Amniotic stem cell (primary cell): ENCODE data around the gene NEK6.

Source experiments
- DNase-seq: peaks from one replicate; lab custom pipeline; 2025; lab: John Stamatoyannopoulos, UW

Gene NEK6

DNA sequence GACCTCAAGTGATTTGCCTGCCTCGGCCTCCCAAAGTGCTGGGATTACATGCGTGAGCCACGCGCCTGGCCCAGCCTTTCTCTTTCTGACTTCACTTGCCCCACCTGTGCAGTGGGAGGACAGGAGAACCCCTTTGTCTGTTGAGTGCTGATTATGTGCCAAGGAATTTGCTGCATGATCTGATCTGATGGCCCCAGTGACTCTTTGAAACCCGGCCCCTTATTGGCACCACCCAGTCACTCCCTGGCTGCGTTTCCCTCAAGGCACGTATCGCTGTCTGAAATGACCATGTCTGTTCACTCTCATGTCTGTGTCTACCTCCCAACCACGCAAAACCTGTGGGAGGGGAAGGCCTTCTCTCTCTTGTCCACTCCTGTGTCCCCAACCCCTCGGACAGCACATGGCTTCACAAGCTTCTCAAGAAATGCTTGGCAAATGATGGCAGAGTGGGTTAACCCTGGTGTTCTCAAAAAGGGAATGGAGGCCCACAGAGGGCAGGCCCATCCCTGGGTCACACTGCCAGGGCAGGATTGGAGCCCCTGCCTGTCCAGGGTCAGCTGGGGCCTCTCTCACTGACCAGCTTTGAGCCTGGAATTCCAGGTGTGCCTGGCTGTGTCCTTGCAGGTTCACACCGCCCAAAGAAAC, 21.9 kb downstream of the NEK6 start:
- no peak for DNase-seq

DNA sequence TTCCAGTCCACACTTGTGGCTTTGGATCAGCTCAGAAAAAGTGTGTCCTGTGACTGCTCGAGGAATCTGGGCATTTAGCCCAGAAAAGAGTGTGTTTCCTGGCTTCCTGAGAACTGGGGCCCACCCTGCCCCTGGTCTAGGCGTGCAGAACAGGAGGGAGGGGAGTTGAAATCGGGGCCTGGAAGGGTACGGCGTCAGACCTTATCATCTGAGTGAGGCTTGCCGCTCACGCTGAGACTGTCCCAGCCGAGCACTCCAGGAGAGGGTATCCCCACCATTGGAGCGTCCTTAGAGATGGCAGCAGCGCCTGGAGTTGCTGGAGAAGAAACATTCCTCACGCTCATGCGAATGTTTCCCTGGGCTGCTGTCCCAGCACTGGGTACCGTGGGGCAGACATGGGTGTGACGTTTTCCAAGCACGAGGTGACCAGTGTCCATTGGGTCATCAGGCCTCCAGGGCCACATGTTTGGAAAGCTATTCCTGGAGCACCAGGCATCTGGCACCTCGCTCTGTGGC, 22.5 kb downstream of the NEK6 start:
- DNase-seq, result no peak

DNA sequence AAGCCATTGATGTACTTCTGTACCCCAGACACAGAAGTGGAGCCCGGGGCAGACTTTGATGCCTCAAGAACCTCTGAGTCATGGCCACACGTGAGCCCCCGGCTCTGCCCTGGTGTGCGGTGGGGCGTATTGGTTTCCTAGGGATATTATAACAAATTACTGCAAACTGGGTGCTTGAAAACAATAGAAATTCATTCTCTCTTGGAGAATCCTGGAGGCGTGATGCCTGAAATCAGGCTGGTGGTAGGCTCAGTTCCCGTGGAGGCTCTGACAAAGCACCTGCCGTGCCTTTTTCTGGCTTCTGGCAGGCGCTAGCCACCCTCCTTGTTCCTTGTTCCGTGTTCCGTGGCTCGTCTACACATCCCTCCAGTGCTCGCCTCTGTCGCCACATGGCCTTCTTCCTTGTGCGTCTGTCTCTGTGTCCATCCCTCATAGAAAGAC, 24.2 kb downstream of the NEK6 start:
- no peak for DNase-seq

DNA sequence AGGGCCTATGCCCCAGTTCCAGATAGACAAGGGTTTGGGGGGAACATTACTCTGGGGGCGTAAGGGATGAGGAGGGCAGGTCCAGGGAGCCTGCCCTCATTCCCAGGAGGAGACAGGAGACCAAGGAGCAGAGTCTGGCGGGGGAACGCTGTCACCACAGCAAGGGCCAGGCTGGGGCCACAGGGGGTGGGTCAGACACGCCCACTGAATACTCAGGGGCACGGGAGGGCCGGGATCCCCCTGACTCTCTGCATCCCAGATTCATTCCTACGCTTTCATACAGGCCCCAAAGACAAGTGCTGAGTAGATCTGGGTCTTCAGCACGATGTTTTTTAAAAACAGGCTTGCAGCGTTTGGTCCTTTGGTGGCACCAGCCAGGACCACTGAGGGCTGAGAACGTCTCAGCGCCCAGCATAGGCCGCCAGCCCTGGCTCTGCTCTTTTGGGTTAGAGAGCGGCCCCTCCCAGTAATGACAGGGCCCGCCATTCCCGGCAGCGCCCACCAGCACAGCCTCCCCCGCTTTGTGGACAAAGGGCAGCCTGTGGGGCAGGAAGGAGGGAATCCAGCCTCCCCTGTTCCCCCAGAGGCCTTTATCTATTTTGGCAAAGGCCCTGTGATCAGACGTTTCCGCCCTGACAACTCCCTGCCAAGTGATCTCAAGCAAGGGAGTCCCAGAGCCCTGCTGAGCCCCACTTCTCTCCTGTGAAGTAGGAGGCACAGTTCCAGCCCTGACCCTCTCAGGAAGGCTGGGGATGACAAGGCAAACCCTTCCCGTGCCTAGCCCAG, 24.9 kb downstream of the NEK6 start:
- DNase-seq, result no peak

DNA sequence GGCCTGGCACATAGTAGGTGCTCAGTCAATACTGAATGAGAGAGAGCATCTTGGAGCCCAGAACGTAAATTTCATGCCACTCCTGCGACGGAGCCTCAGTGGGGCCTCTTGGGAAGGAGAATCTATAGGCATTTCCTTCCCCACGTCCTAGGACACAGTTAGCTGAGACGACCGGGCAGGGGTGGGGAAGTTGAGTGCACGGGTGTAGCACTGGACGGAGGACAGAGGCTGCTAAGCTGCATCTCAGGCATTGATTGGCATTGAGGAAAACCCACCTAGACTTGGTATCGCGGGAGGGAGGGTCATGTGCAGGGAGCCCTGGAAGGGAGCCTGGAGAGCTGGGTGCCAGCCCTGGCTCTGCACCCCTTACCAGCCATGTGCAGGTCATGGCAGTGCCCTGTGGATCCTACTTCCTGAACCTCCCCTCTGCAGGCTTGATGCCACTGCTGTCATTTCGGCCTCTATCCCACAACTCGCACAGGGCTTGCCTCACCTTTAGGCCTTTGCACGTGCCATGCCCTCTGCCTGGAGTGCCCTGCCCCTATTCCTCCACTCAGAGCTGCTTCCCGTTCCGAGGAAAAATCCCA, 25.6 kb downstream of the NEK6 start:
- DNase-seq, result no peak

DNA sequence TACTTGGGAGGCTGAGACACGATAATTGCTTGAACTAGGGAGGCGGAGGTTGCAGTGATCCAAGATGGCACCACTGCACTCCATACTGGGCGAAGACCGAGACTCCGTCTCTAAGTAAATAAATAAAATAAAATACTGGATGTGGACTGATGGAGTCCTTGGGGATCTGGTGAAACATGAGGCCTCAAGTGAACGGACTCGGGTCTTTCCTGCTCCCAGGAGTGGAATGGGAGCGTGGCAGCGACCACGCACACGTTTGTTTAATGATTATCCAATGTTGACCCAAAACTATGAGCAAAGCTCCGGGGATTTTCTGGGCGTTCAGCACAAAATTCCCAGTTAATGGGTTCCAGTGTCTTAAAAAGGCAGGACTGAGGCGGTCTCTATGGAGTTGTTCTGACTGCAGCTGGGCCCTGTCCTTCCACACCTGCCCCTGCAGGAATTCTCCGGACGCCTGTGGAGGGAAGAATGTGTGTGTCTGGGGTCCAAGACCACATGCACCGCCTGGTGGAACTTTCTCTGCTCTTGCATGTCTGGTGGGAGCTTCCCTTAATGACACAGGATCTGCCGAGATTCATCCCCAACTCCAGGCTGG, 26.6 kb downstream of the NEK6 start:
- no peak for DNase-seq

DNA sequence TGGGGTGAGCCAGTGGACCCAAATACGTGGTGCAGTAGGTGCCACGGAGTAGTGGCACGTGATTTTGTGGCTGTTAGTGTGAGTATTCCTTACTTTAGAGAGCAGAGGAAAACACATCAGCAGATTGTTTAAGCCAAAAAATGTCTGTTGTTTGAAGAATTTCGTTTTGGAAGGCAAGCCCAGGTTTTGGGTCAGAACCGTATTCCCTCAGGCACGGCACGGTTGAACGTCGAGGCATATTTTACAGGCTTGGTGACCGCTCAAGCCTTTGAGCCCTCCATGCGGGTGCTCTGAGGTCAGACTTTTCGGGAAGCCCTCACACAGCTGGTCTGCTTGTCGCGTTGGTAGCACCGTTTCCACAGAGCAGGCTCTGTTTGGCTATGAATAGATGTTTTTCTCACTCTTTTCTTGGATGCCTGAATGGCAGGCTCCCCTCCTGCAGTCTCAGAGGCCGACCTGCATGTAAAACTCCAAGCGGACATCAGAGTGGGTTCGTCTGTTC, 27.2 kb downstream of the NEK6 start:
- no peak for DNase-seq

DNA sequence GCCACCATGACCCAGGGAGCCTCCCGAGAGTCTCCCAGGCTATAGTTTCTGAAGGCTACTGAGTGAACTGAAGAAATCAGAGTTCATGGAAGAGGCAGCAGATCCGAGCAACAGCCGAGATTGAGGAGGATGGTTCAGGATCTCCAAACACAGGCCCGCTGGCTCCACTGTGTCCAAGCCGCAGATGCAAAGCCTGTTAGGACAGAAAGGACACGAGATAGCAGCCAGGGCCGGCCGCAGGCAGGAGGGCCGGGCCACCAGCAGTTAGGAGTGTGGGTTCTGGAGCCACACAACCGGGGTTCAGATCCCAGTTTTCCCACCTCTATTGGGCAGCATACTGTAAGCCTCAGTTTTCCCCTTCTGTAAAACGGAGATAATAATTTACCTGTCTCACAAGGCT, 27.7 kb downstream of the NEK6 start:
- no peak for DNase-seq

DNA sequence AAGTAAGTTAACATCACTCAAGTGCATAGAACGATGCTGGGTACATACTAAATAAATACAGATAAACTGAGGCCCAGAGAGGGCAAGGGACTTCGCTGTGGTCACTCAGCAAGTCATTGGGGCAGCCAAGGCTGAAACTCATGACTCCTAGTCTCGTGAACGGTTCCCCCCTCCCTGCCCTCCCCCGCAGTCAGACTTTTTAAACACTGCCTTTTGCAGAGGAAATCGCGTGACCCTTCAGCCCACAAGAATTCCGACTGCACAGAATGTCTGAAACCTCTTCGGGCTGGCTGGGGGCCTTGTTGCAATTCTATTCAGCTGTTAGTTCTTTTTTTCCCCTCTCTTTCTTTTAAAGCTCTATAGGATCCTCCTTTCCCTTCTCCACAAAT, 28.1 kb downstream of the NEK6 start:
- DNase-seq, result peak; percentile 71

DNA sequence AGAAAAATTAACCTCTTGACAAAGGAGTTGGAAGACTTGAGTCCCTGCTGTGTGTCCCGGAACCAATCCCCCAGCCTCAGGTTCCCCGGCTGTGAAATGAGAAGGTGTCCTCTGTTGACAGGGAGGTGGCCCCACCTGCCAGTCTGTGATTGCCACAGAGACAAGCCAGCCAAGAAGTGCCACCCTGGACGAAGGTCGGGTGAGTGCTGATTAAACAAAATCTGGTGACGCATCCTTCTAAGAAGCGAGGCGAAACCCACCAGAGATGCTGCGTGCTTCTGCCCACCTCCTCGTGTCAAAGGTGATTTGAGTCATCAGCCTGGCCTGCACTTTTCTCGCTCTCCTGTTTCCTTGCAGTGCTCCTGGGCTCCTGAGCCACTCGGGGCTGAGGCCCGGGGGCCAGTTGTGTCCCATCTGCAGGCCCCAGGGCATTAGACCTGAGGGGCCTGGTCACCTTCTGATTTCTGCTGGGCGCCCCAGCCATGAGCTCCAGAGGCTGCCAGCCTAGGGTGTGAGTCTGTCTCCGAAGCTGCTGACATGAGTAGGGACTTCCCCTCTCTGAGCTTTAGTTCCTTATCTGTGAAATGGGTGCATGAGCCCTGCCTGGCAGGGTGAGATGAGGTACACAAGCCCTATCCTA, 28.7 kb downstream of the NEK6 start:
- peak; percentile 67 for DNase-seq

DNA sequence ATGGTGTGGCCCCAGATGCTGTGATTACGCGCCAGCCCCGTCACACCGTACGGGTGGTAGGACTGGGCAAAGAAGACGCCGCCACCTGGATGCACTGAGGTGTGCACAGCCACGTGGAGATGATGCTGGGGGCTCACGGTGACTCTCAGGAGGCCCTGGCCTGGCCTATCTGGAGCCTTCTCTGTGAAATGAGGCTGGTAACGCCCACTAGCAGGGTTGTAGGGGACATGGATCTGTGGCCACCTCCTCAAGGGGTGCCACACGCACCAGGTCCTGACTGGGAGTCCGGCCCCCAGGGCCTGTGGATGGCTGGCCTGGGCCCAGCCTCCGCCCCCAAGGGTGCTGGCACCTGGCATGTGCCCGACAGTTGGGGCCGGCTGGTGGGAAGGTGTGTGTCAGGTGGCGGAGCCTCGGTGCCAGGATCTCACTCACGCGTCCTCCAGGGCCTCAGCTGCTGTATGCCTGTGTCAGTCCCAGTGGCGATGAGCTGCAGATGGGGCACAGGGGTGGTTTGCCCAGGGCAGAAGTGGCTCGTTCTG, 32.4 kb downstream of the NEK6 start:
- no peak for DNase-seq

DNA sequence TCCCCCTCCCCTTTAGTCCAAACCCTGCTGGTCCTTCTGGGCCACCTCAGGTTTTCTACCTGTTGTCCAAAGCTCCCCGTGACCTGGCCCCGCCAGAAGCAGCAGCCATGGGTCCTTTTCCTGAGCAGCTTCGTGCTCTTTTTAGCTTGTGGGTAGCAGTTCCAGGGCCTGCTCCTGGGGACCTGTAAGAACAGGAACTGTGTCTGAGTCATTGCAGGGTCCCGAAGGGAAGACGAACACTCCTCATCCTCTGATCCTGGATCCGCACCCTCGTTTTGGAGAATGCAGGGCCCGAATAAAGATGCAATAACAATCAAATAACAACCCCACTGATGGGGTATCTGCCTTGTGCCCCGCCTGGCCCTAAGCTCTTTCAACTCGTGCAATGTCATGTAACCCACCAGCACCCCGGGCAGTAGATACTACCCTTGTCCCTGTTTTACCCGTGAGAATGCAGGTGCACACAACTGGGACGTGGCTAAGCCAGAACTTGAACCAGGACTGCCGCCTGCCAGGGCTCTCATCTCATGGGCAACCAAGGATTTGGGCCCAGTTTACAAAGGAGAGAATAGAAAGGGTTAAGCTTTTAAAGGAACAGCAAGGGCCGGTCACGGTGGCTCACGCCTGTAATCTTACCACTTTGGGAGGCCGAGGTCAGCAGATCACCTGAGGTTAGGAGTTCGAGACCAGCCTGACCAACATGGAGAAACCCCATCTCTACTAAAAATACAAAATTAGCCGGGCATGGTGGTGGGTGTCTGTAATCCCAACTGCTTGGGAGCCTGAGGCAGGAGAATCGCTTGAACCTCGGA, 33.2 kb downstream of the NEK6 start:
- DNase-seq, result no peak

DNA sequence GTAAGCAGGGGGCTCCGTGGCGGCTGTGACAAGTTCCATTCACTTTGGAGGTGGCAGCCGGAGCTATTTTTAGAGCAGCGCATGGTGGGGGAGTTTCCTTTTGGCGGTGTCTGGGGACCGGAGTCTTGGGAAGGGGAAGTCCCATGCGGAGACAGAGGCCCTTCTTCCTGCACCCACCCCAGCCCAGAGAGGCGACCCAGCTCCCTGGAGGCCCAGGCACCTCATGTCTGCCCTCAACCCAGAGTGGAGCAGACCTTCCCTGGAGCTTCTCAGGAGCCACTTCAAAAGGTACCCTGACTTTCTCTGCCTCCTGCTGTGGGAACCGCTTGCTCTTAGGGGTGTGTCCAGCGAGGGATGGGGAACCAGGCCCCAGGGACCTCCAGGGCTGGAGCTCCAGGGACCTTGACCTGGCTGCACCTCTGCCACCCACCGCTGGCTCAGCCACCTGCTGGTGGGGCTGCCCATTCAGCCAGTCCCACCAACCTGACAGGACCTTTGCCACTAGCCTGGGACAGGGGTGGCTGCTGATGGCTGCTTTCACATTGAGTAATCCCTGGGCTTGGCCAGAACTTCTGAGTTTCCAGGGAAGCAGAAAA, 34.1 kb downstream of the NEK6 start:
- no peak for DNase-seq

DNA sequence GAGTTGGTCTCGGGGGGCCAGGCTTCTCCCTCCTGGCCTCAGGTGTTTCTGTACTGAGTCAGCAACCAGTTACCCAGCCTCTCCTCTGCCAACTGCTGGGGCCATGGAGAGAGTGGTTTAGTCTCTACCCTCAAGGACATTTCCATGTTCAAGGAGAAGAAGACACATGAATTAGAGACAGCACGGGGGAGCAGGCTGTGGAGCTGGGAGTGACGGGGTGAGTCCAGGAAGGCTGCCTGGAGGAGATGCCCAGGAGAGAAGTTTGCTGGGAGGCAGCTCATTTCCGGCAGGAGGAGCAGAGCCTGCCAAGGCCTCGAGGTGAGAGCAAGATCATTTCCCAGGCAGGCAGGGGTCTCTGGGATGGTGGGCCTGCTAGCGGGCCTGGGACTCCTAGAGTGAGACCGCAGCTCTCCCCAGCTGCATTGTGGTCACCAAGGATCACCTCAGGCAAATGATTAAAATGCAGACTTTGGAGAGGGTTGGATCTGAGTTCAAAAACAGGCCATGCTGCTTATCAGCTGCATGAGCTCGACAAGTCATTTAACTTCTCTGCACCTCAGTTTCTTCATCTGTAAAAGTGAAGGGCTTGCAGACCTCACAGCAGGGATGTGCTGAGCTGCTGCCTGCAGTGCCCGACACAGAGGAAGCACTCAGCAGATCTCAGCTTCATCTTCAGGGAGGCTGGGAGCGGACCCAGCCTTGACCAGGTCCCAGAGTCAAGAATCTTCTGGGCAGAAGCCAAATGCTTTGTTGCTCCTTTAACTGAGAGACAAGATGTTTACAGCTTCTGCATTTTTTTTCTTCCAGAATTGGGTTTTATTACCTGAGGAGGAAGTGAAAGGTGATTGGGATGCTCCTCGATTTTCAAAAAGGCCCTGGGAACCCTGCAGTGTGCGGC, 35.2 kb downstream of the NEK6 start:
- DNase-seq, result no peak

DNA sequence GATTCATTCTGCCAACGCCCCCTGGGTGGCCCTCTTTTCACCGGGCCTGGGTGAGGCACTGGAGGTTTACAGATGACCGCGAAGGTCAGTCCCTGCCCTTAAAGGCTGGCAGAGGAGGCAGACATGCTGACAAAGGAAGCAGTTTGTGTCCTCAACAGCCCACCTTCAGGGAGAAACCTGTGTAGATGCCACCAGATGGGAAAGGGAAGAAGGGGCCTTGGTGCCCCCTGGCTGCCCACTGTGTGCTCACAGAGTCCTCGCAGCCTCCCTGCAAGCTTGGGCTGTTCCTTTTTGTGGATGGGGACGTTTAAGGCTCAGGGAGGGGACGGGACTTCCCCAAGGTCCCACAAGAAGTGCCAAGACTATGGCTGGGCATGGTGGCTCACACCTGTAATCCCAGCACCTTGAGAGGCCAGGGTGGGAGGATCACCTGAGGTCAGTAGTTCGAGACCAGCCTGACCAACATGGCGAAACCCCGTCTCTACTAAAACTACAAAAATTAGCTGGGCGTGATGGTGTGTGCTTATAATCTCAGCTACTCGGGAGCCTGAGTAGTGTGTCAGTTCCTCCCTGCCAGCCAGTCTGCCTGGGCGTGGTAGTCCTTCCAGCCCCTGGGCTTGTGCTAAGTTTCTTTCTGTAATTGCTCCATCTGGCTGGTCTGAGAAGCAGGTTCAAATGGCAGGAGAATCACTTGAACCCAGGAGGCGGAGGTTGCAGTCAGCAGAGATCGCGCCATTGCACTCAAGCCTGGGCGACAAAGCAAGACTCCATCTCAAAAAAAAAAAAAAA, 36.2 kb downstream of the NEK6 start:
- no peak for DNase-seq

DNA sequence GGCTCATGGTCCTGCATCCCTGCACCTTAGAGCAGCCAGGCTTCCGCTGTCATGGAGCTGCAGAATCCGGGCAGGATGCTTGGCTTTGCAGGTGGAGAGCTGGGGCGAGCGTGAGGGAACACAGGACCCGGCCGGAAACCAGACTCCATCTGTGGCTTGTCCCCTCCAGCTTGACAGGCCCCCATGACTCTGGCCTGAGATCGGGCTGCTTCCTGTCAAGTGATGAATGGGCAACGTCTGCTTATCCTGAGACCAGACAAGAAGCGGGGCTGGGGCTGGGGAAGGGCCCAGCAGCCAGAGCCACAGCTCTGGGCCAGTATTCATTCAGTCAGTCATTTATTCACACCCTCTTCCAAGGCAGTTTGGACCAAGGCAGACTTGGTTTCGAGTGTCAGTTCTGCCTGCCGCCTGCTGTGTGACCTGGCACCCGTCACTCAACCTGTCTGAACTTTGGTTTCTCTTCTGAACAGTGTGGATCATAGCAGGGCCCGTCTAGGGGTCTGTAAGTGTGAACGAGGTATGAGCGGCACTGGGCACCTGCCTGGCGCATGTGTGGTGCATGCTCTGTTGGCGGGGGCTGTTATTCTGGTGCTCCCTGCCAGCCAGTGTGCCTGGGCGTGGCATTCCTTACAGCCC, 37.5 kb downstream of the NEK6 start:
- DNase-seq, result no peak

DNA sequence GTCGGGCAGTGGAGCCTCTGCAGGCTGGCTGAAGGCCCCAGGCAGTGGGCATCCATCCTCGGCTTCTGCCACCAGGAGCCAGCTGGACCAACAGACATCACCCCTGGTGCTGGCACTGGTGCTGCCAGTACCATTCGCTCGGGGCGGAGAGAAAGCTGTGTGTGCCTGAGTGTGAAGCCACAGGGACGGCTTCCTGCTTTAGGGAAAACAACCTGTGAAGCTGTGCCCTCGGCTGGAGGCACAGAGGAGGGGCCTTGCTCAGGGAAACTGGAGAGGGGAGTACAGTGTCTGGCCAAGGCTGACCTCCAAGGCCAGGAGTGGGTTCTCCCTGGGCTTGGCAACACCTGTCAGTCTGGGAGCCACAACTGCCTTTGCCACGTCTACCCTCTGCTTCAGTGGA, 38.3 kb downstream of the NEK6 start:
- no peak for DNase-seq
